ENCODE results near the gene ASTN2. TPM values are rescaled to one million over a fixed set of nuclear protein-coding genes. Genes with fewer than 3 reads are reported as not detected.

Gene ASTN2
- total RNA-seq, 1 experiment from 2014 or later, result 4.8 TPM

DNA sequence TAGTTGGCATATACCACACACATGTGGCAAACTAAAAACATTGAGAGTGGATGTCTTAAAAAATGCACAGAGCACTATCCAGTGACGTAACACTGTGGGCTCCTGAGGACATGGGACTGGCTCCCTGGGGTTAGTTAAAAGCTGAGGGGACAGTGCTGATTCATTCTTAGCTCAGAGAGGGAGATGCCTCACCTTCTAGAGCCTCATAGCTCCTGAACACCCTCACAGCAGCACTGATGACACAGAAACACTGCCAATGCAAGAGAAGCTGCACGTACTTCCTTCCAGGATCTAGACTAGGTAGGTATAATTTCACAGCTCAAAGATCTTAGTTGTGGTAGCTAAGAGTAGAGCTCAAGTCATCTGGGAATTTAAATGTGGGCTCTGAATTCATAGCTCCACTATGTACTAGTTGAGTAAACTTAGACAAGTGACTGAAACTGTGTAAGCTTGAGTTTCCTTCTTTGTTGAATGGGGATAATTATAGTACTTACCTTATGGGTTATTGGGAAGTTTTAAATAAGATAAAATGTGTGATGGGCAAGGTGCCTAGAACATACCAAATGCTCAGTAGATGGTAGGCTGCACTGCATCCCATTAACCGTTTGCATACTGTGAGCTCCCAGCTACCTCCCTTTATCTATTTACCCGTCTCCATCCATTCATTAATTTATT is 279.9 kb downstream of the ASTN2 start:
- H3K9me2 ChIP-seq (ENCODE audit: insufficient read depth), result no peaks in the 10 kb centered on the region
- H3K4me1 ChIP-seq (ENCODE audit: control insufficient read depth in 1 of 2, insufficient read depth in 2 of 2, low read length in 2 of 2), result no peaks in the 10 kb centered on the region
- no peaks in the 10 kb centered on the region for H4K20me1 ChIP-seq (ENCODE audit: insufficient read depth)
- no peak overlapping the region for H2AFZ ChIP-seq (ENCODE audit: low read depth, low read length, poor library complexity, severe bottlenecking)
- H3K9ac ChIP-seq (ENCODE audit: low read length), result no peak overlapping the region
- H3K36me3 ChIP-seq (ENCODE audit: control insufficient read depth in 1 of 2, insufficient read depth in 2 of 2, low read length in 2 of 2), result no peaks in the 10 kb centered on the region
- ChIA-PET RAD21 (ENCODE audit: low non-redundant PET in 1 of 2, low total read pairs in 2 of 2, uncharacterized antibody in 2 of 2, unreplicated experiment in 2 of 2) (no interaction called here), CTCF (no interaction called here), POLR2A (no interaction called here)
- H3K27me3 ChIP-seq (ENCODE audit: insufficient read depth, low read length), result no peaks in the 10 kb centered on the region
- no peak overlapping the region for H3K4me3 ChIP-seq (replicated peaks in 1 of 2; ENCODE audit: low read depth in 1 of 2, low read length in 2 of 2)
- TF ChIP-seq YY1 (IDR thresholded peaks at IDR 0.05; ENCODE audit: extremely low read depth, insufficient replicate concordance, low read depth, low read length) (no peak), SP1 (IDR thresholded peaks at IDR 0.05; ENCODE audit: low read depth) (no peak), TCF7L2 (IDR thresholded peaks at IDR 0.05; ENCODE audit: borderline replicate concordance, extremely low read depth, insufficient read depth, insufficient read length) (no peak), POLR2AphosphoS5 (IDR thresholded peaks at IDR 0.05; ENCODE audit: low read depth, low read length) (no peak), CBX3 (IDR thresholded peaks at IDR 0.05; ENCODE audit: low read depth) (no peak), SRF (IDR thresholded peaks at IDR 0.05; ENCODE audit: low read depth) (no peak)
- TF ChIP-seq, protein P1, sequence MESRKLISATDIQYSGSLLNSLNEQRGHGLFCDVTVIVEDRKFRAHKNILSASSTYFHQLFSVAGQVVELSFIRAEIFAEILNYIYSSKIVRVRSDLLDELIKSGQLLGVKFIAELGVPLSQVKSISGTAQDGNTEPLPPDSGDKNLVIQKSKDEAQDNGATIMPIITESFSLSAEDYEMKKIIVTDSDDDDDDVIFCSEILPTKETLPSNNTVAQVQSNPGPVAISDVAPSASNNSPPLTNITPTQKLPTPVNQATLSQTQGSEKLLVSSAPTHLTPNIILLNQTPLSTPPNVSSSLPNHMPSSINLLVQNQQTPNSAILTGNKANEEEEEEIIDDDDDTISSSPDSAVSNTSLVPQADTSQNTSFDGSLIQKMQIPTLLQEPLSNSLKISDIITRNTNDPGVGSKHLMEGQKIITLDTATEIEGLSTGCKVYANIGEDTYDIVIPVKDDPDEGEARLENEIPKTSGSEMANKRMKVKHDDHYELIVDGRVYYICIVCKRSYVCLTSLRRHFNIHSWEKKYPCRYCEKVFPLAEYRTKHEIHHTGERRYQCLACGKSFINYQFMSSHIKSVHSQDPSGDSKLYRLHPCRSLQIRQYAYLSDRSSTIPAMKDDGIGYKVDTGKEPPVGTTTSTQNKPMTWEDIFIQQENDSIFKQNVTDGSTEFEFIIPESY (IDR thresholded peaks at IDR 0.05; ENCODE audit: extremely low read depth, insufficient replicate concordance, low read length), result no peak
- no peak for DNase-seq (ENCODE audit: low read depth, low spot score)
- no peaks in the 10 kb centered on the region; a peak in 2 of 4 replicates for H3K9me3 ChIP-seq (ENCODE audit: control insufficient read depth in 1 of 2, insufficient read depth in 1 of 2, low read depth in 1 of 2, low read length in 2 of 2)
- intact Hi-C loops (cut with micrococcal nuclease), result no loop called here
- H3K4me2 ChIP-seq (ENCODE audit: low read length), result no peak overlapping the region
- H3K79me2 ChIP-seq (ENCODE audit: insufficient read depth, low read length), result no peaks in the 10 kb centered on the region
- no TSS peak for BruUV-seq (replicated peaks)
- H3K27ac ChIP-seq (ENCODE audit: low read depth, low read length), result no peak overlapping the region
- no peak for ATAC-seq

DNA sequence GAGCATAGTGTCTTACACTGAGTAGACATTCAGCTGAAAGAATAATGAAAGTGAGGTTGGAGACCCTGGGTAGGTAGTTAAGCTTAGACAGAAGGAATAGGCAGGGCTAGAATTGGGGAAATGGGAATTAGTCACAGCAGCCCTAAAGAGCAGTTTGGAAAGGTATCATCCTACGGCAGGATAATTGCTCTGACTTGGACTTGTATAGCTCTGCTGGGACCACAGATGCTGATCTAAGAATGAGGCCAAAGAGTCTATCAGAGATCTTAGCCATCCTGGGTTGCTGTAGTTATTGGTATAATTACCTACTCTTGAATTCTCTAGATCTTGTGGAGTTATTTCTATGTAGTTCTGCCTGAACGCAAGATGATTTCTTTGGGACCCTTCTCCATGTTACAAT is 288.0 kb downstream of the ASTN2 start:
- no peaks in the 10 kb centered on the region for H3K27me3 ChIP-seq (ENCODE audit: insufficient read depth, low read length)
- DNase-seq (ENCODE audit: low read depth, low spot score), result no peak
- intact Hi-C loops (cut with micrococcal nuclease), result no loop called here
- ChIA-PET POLR2A (no interaction called here), CTCF (no interaction called here), RAD21 (ENCODE audit: low non-redundant PET in 1 of 2, low total read pairs in 2 of 2, uncharacterized antibody in 2 of 2, unreplicated experiment in 2 of 2) (no interaction called here)
- no peak overlapping the region for H3K9ac ChIP-seq (ENCODE audit: low read length)
- H3K36me3 ChIP-seq (ENCODE audit: control insufficient read depth in 1 of 2, insufficient read depth in 2 of 2, low read length in 2 of 2), result no peaks in the 10 kb centered on the region
- no peak overlapping the region for H3K4me3 ChIP-seq (replicated peaks in 1 of 2; ENCODE audit: low read depth in 1 of 2, low read length in 2 of 2)
- no peak overlapping the region for H2AFZ ChIP-seq (ENCODE audit: low read depth, low read length, poor library complexity, severe bottlenecking)
- H3K4me1 ChIP-seq (ENCODE audit: control insufficient read depth in 1 of 2, insufficient read depth in 2 of 2, low read length in 2 of 2), result no peaks in the 10 kb centered on the region
- no peaks in the 10 kb centered on the region for H4K20me1 ChIP-seq (ENCODE audit: insufficient read depth)
- H3K4me2 ChIP-seq (ENCODE audit: low read length), result no peak overlapping the region
- H3K27ac ChIP-seq (ENCODE audit: low read depth, low read length), result no peak overlapping the region
- no peaks in the 10 kb centered on the region for H3K79me2 ChIP-seq (ENCODE audit: insufficient read depth, low read length)
- no peak for ATAC-seq
- H3K9me2 ChIP-seq (ENCODE audit: insufficient read depth), result no peaks in the 10 kb centered on the region
- BruUV-seq (replicated peaks), result no TSS peak
- no peaks in the 10 kb centered on the region for H3K9me3 ChIP-seq (ENCODE audit: control insufficient read depth in 1 of 2, insufficient read depth in 1 of 2, low read depth in 1 of 2, low read length in 2 of 2)
- TF ChIP-seq, protein P2, sequence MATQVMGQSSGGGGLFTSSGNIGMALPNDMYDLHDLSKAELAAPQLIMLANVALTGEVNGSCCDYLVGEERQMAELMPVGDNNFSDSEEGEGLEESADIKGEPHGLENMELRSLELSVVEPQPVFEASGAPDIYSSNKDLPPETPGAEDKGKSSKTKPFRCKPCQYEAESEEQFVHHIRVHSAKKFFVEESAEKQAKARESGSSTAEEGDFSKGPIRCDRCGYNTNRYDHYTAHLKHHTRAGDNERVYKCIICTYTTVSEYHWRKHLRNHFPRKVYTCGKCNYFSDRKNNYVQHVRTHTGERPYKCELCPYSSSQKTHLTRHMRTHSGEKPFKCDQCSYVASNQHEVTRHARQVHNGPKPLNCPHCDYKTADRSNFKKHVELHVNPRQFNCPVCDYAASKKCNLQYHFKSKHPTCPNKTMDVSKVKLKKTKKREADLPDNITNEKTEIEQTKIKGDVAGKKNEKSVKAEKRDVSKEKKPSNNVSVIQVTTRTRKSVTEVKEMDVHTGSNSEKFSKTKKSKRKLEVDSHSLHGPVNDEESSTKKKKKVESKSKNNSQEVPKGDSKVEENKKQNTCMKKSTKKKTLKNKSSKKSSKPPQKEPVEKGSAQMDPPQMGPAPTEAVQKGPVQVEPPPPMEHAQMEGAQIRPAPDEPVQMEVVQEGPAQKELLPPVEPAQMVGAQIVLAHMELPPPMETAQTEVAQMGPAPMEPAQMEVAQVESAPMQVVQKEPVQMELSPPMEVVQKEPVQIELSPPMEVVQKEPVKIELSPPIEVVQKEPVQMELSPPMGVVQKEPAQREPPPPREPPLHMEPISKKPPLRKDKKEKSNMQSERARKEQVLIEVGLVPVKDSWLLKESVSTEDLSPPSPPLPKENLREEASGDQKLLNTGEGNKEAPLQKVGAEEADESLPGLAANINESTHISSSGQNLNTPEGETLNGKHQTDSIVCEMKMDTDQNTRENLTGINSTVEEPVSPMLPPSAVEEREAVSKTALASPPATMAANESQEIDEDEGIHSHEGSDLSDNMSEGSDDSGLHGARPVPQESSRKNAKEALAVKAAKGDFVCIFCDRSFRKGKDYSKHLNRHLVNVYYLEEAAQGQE (IDR thresholded peaks at IDR 0.05; ENCODE audit: low read depth), result no peak
- TF ChIP-seq, protein P3, sequence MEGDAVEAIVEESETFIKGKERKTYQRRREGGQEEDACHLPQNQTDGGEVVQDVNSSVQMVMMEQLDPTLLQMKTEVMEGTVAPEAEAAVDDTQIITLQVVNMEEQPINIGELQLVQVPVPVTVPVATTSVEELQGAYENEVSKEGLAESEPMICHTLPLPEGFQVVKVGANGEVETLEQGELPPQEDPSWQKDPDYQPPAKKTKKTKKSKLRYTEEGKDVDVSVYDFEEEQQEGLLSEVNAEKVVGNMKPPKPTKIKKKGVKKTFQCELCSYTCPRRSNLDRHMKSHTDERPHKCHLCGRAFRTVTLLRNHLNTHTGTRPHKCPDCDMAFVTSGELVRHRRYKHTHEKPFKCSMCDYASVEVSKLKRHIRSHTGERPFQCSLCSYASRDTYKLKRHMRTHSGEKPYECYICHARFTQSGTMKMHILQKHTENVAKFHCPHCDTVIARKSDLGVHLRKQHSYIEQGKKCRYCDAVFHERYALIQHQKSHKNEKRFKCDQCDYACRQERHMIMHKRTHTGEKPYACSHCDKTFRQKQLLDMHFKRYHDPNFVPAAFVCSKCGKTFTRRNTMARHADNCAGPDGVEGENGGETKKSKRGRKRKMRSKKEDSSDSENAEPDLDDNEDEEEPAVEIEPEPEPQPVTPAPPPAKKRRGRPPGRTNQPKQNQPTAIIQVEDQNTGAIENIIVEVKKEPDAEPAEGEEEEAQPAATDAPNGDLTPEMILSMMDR (IDR thresholded peaks at IDR 0.05 in 2 of 3, conservative IDR thresholded peaks at IDR 0.05 in 1 of 3; ENCODE audit: borderline replicate concordance in 1 of 3, insufficient read depth in 1 of 3, low read depth in 2 of 3, low read length in 2 of 3), result no peak
- TF ChIP-seq POLR2AphosphoS5 (IDR thresholded peaks at IDR 0.05; ENCODE audit: low read depth, low read length), result no peak
- TF ChIP-seq EZH2phosphoT487 (IDR thresholded peaks at IDR 0.05; ENCODE audit: borderline replicate concordance), result no peak
- no peak for TF ChIP-seq CEBPB (IDR thresholded peaks at IDR 0.05; ENCODE audit: low read depth)
- TF ChIP-seq EZH2 (IDR thresholded peaks at IDR 0.05), result no peak
